ENCODE measurements around the gene PDLIM7. TPM values are rescaled to one million over a fixed set of nuclear protein-coding genes. Genes with fewer than 3 reads are reported as not detected.

PDLIM7 gene, protein sequence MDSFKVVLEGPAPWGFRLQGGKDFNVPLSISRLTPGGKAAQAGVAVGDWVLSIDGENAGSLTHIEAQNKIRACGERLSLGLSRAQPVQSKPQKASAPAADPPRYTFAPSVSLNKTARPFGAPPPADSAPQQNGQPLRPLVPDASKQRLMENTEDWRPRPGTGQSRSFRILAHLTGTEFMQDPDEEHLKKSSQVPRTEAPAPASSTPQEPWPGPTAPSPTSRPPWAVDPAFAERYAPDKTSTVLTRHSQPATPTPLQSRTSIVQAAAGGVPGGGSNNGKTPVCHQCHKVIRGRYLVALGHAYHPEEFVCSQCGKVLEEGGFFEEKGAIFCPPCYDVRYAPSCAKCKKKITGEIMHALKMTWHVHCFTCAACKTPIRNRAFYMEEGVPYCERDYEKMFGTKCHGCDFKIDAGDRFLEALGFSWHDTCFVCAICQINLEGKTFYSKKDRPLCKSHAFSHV
- total RNA-seq = 10 to 100 TPM; 62.5 to 67.3 TPM

DNA sequence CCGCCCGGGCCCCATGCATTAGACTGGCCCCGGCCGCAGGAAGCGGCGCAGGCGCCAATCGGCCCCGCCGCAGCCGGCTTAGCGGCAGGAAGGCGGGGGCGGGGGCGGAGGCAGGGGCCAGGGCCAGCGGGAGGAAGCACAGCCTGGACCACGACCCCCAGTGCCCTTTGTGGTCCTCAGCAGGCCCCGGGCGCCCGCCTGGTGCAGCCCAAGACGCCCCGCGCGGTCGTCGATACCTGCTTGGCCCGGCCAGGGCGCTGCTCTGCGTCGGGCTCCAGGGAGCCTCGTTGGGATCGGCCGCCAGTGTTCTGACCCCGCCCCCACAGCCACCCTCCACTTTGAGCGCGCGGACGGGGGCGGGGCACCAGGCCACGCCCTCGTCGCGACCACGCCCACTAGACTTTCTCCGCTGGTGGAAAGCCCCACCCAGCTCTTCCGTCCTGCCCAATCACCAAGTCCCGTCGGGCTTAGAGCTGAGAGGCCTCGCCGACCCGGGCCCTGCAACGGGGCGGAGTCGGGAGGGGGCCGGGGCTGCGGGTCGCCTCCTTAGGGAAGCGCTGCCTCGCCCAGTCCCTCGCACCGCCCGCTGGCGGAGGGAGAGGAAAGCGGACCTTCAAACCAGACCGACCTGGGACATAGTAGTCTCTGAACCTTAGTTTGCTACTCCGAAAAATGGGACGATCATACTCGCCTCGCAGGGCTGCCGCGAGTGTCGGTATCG is at the start of gene PDLIM7:
PDLIM7 (minus strand) TSS at position 313 of the 721 bp plus-strand sequence. CDS start 1,092 bp downstream, outside the sequence.
- H3K27ac Mint-ChIP-seq = peak within 1 kb of the TSS; percentile 67
- no peaks in the 10 kb centered on the region for H3K9me3 Mint-ChIP-seq (ENCODE audit: insufficient read depth)
- H3K4me3 Mint-ChIP-seq = peak within 1 kb of the TSS; percentile 82
- H3K36me3 Mint-ChIP-seq (ENCODE audit: low read depth) = peaks cover 11% of the 10 kb centered on the region
- CTCF ChIA-PET = interaction anchor here (0.9 to 6.2 kb wide), 9 partner anchors 9 to 126 kb away, joined by 5 to 97 read pairs (median 11); partner anchors contain the start of gene DBN1
- peaks cover 18% of the 10 kb centered on the region for H3K27me3 Mint-ChIP-seq (ENCODE audit: low read depth)
- POLR2A ChIA-PET = interaction anchor here (1.0 to 1.7 kb wide), 6 partner anchors 10 to 25 kb away, joined by 3 to 7 read pairs (median 4); no protein-coding TSS in a partner anchor
- H3K4me1 Mint-ChIP-seq (ENCODE audit: low read depth) = peaks cover 61% of the 10 kb centered on the region
- ATAC-seq (peak; percentile 91), DNase-seq (peak; percentile 97)

DNA sequence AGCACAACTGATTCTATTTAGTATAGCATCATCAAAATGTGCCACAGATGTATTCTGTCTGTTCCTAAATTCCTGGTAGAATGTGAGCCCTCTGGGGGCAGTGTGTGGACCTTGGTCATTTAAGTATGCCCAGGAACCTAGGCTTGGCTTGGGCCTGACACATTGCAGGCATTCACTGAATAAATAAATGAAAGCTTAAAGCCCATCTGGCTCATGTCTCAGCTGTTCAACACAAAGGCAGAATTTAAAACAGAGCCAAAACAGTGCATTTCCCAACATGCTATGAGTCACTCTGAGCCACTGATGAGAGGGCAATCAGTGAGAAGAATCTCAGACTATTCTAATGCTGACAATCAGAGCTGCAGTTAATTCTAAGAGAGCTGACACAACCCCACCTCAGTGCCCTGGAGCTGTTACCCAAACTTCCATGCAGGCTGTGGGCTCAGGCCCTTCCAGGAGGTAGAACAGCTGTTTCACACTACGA is 48.9 kb upstream of the PDLIM7 start:
- Mint-ChIP-seq H3K4me1 (ENCODE audit: low read depth) (no peaks in the 10 kb centered on the region), H3K27me3 (ENCODE audit: low read depth) (no peaks in the 10 kb centered on the region), H3K4me3 (no peak overlapping the region), H3K27ac (no peak overlapping the region), H3K36me3 (ENCODE audit: low read depth) (peaks cover 23% of the 10 kb centered on the region), H3K9me3 (ENCODE audit: insufficient read depth) (no peaks in the 10 kb centered on the region)
- ATAC-seq (no peak), DNase-seq (no peak)
- POLR2A ChIA-PET = no interaction called here
- CTCF ChIA-PET = interaction anchor here (1.3 to 2.9 kb wide), 2 partner anchors 45 to 89 kb away, joined by 3 to 8 read pairs; no protein-coding TSS in a partner anchor

DNA sequence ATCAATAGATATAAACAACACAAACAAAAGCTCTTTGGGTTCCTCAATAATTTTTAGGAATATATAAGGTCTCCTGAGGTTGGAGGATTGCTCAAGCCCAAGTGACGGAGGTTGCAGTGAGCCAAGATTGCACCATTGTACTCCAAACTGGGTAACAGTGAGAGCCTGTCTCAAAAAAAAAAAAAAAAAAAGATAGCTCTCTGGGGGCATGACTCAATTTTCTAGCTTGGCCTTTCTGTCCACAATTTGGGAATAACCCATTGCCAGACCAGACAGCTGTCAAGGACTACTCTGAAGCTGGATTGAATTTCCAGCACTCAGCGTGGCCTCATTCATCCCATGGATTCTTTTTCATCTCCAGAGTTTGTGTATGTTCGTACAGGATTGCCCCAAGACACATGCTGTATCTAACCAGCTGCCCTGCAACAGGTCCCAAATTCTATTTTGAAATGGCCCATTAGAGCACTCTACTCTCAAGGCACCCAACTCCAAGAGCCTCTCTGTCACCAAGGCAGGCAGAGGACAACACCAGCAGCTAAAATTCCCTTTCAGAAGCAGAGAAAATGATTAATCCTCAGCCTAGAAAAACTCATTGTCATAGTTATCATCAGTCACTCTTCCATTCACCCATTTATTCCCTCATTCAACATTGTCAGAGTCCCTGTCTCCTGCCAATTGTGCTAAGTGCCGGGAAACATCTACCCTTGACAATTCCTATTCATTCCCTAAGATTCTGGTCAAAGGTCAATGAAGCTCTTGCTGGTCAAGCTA is 48.3 kb upstream of the PDLIM7 start:
- Mint-ChIP-seq H3K27ac (no peak overlapping the region), H3K27me3 (ENCODE audit: low read depth) (no peaks in the 10 kb centered on the region), H3K9me3 (ENCODE audit: insufficient read depth) (no peaks in the 10 kb centered on the region), H3K4me3 (no peak overlapping the region), H3K4me1 (ENCODE audit: low read depth) (peaks cover 4% of the 10 kb centered on the region), H3K36me3 (ENCODE audit: low read depth) (peaks cover 19% of the 10 kb centered on the region)
- ChIA-PET CTCF (interaction anchor here (0.8 to 2.9 kb wide), 3 partner anchors 30 to 88 kb away, joined by 3 to 8 read pairs (median 3); no protein-coding TSS in a partner anchor), POLR2A (interaction anchor here (1.1 kb wide), 1 partner anchor 8 kb away, joined by 4 read pairs; no protein-coding TSS in a partner anchor)
- no peak for DNase-seq
- ATAC-seq = no peak

DNA sequence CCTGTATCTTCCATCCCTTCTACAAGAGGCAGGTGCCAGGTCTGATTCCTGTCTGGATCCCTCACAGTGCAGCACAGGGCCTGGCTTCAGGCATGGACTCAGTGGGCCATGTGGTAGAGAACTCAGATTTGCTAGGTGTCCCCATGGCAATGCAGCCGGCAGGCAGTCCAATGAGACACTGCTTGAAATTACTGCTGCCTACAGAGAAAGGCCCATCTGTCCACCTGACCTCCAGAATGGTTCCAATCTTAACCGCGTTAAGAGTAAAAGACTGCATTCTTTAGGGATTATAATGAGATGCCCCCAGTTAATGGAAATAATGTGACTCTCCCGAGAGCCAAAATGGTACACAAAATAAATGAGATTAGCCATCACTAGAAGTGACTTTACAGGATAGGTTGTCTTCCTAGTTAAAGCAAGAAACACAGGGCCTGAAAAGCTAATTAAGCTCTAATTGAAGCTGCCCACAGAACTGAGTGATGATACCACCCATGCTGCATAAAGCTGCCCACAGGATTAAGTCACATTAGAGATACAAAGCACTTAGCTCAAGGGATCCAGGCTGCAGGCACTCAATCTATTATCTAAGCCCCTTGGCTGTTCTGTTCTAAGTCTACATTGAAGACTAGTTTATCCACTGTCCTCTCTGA is 45.5 kb upstream of the PDLIM7 start:
- no peak for ATAC-seq
- DNase-seq = no peak
- H3K4me3 Mint-ChIP-seq = no peak overlapping the region
- CTCF ChIA-PET = no interaction called here
- POLR2A ChIA-PET = no interaction called here
- peaks cover 4% of the 10 kb centered on the region for H3K4me1 Mint-ChIP-seq (ENCODE audit: low read depth)
- H3K27me3 Mint-ChIP-seq (ENCODE audit: low read depth) = no peaks in the 10 kb centered on the region
- H3K27ac Mint-ChIP-seq = no peak overlapping the region
- H3K36me3 Mint-ChIP-seq (ENCODE audit: low read depth) = peaks cover 16% of the 10 kb centered on the region
- H3K9me3 Mint-ChIP-seq (ENCODE audit: insufficient read depth) = no peaks in the 10 kb centered on the region

DNA sequence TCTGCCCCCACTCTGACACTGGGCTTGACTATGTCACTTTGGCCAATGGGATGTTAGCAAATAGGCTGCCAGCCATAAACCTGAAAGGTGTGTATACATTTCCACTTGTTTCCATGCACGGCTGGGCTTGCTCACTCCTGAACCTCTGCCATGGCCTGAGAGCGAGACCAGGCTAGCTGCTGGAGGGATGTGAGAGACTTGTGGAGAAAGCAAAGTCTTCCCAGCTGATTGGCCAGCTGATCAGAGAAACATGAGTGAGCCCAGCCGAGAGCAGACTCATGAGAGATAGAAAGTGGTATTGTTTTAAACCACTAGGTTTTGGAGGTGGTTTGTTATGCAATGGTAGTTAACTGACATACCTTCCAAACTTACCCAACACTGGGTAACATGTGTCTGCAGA is 43.0 kb upstream of the PDLIM7 start:
- Mint-ChIP-seq H3K4me1 (ENCODE audit: low read depth) (peaks cover 4% of the 10 kb centered on the region), H3K27ac (no peak overlapping the region), H3K27me3 (ENCODE audit: low read depth) (no peaks in the 10 kb centered on the region), H3K9me3 (ENCODE audit: insufficient read depth) (no peaks in the 10 kb centered on the region), H3K4me3 (no peak overlapping the region), H3K36me3 (ENCODE audit: low read depth) (peaks cover 20% of the 10 kb centered on the region)
- DNase-seq (no peak), ATAC-seq (no peak)
- ChIA-PET CTCF (no interaction called here), POLR2A (no interaction called here)

DNA sequence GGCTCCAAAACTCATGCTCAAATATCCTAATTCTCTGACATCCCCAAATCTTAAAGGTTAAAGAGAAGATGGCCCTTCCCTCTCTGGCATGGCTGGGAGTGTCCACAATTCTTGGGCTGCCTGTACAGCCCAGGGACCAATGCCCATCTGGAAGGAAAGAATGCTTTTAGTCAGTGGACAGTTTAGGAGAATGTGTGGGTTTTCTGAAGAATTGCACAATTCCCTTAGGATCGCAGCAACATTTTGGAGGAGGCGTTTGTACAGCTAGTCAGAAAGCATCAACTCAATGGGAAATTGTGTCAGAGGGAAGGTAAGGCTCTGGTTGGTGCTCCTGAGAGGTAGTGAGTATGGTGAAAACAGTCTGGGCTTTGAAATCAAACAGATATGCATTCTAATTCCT is 42.0 kb upstream of the PDLIM7 start:
- Mint-ChIP-seq H3K36me3 (ENCODE audit: low read depth) (peaks cover 19% of the 10 kb centered on the region), H3K4me1 (ENCODE audit: low read depth) (peaks cover 4% of the 10 kb centered on the region), H3K27ac (peak overlapping the region; percentile 41), H3K4me3 (no peak overlapping the region), H3K9me3 (ENCODE audit: insufficient read depth) (no peaks in the 10 kb centered on the region), H3K27me3 (ENCODE audit: low read depth) (no peaks in the 10 kb centered on the region)
- ChIA-PET CTCF (no interaction called here), POLR2A (no interaction called here)
- ATAC-seq = no peak
- DNase-seq = no peak

DNA sequence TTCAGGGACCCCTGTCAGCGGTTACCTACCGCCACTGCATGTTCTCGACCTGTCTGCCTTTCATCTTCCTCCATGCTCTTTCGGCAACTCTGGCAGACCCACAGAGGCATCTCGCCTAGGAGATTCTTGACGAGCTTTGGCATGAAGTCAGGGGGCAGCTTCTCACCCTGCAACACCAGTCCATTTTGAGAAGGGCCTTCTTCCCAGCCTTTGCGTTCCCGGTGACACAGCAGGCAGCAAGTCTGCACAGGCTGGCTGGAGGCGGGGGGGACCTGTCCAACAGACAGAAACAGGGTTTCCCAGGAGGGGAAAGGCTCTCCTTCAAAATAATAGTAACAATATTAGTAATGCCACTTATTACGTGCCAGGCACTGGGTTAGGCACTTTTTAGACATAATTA is 41.5 kb upstream of the PDLIM7 start:
- no peak overlapping the region for H3K27ac Mint-ChIP-seq
- peaks cover 16% of the 10 kb centered on the region for H3K36me3 Mint-ChIP-seq (ENCODE audit: low read depth)
- DNase-seq (no peak), ATAC-seq (no peak)
- no peaks in the 10 kb centered on the region for H3K27me3 Mint-ChIP-seq (ENCODE audit: low read depth)
- H3K4me3 Mint-ChIP-seq = no peak overlapping the region
- POLR2A ChIA-PET = interaction anchor here (0.7 to 0.9 kb wide), 2 partner anchors 9 to 14 kb away, joined by 3 read pairs; no protein-coding TSS in a partner anchor
- H3K4me1 Mint-ChIP-seq (ENCODE audit: low read depth) = peaks cover 4% of the 10 kb centered on the region
- H3K9me3 Mint-ChIP-seq (ENCODE audit: insufficient read depth) = no peaks in the 10 kb centered on the region
- CTCF ChIA-PET = no interaction called here

DNA sequence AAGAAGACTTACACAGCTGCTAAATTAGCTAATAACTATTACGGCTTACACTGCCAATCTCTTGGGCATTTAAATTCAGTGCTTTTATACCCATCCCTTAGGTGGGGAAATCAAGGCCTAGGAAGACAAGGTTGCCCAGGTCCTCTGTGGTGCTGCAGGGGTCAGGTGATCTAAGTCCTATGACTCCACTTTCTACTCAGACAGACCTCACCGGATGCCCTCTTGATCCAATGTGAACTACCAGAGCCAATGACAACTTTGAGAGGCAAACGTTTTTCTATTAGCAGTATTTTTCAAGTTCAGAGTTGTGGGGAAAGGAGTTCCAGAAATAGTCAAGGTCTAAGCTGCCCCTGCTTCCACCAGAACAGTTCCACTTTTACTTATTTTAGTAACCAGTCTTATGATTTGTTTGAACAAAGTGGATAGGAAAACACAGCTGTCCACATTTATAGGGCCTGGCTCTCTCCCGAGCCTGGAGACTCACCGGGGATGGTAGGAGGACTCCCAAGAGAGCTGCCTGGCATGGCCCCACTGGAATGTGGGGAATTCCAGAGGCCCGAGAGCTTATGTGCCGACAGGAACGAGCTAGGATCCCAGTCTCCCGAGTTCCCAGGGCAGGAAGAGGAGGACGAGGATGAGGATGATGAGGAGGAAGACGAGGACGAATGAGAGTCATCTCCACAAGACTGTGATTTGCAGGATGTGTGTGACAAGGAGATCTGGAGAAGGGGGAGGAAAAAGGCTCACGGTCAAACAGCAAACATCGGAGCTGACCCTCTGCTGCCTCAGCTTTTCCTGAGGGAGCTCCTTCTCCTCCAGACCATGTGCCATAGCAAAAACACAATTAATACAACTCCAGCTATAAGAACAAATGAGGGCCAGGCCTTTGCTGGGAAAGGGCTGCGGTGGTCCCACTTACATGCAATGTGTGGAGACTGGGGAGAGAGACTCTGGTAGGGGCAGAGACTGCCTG is 40.3 kb upstream of the PDLIM7 start:
- Mint-ChIP-seq H3K36me3 (ENCODE audit: low read depth) (peaks cover 19% of the 10 kb centered on the region), H3K4me1 (ENCODE audit: low read depth) (peaks cover 4% of the 10 kb centered on the region), H3K27ac (no peak overlapping the region), H3K9me3 (ENCODE audit: insufficient read depth) (no peaks in the 10 kb centered on the region), H3K4me3 (no peak overlapping the region), H3K27me3 (ENCODE audit: low read depth) (no peaks in the 10 kb centered on the region)
- no peak for DNase-seq
- ATAC-seq = no peak
- POLR2A ChIA-PET = interaction anchor here (1.6 kb wide), 1 partner anchor 11 kb away, joined by 5 read pairs; no protein-coding TSS in a partner anchor
- CTCF ChIA-PET = no interaction called here

DNA sequence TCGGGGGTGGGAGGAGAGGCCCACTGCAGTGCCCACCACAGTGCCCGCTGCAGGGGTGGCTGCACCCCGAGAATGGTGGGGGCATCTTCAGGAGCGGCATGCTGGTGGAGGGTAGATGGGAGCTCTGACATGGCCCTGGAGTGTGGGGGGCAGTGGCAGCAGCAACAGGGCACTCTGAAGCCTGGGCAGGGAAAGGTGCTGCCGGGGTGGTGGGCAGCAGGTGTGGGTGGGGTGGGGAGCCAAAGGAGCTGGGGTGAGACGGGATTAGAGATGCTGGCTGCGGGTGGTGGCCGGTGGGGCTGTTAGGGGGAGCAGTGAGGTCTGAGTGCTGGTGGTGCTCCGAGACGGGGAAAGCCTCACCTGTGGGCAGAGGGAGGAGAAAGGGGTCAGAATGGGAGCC is 39.0 kb upstream of the PDLIM7 start:
- Mint-ChIP-seq H3K4me1 (ENCODE audit: low read depth) (peaks cover 4% of the 10 kb centered on the region), H3K27ac (no peak overlapping the region), H3K9me3 (ENCODE audit: insufficient read depth) (no peaks in the 10 kb centered on the region), H3K36me3 (ENCODE audit: low read depth) (peaks cover 22% of the 10 kb centered on the region), H3K27me3 (ENCODE audit: low read depth) (no peaks in the 10 kb centered on the region), H3K4me3 (no peak overlapping the region)
- POLR2A ChIA-PET = interaction anchor here (1.6 kb wide), 1 partner anchor 12 kb away, joined by 5 read pairs; no protein-coding TSS in a partner anchor
- CTCF ChIA-PET = no interaction called here
- DNase-seq (no peak), ATAC-seq (no peak)

DNA sequence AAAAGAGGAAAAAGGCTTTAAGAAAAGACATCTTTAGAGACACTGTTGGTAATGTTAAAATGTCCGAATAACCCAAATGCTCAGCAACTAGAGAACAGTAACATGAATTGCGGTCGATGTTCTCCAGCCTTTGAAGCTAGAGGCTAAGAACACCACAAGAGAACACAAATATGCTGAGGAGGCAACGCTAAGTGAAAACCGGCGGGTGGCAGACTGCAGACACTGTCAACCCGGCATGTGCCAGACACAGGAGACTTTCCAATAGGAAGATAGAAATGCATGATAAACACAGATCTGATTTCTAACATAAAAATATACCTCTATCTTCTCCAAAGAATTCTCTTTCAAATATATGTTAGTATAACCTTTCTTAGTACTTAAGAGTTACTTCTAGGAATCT is 37.7 kb upstream of the PDLIM7 start:
- no peaks in the 10 kb centered on the region for H3K4me1 Mint-ChIP-seq (ENCODE audit: low read depth)
- H3K27ac Mint-ChIP-seq = no peak overlapping the region
- no peak overlapping the region for H3K4me3 Mint-ChIP-seq
- DNase-seq (no peak), ATAC-seq (no peak)
- CTCF ChIA-PET = no interaction called here
- peaks cover 28% of the 10 kb centered on the region for H3K36me3 Mint-ChIP-seq (ENCODE audit: low read depth)
- no peaks in the 10 kb centered on the region for H3K9me3 Mint-ChIP-seq (ENCODE audit: insufficient read depth)
- no peaks in the 10 kb centered on the region for H3K27me3 Mint-ChIP-seq (ENCODE audit: low read depth)
- POLR2A ChIA-PET = no interaction called here
